Right renal pelvis (tissue), 4 donors: ENCODE results near the gene CD19. TPM values are rescaled to one million over a fixed set of nuclear protein-coding genes. Genes with fewer than 3 reads are reported as not detected.
"Not testable (repeated sequence)": the region's sequence is repeated elsewhere in the genome, so short reads cannot be mapped to it uniquely, and the experiment has no call there.

Experiments
- DNase-seq, 4 donors: peaks; one replicate each; pipeline ENCODE4 v3.0.0-alpha.2; 2013; ENCODE audit warnings: low read depth in 4 of 4, low spot score in 3 of 4, missing footprints in 1 of 4
- polyA plus RNA-seq, 4 donors: library from polyadenylated mRNA; unstranded; fragments of 120-200 nt; gene quantifications; one replicate each; pipeline ENCODE4 v1.2.1, GENCODE V29; 2013; ENCODE audit not compliant: insufficient read length in 4 of 4

The CD19 gene
- polyA plus RNA-seq = 1 to 10 TPM; 3.3 to 5.3 (median 3.9) TPM

GRCh38 chr16:28931801-28932225 is at the start of gene CD19:
Gene CD19, plus strand, starts transcription at chr16:28931971. Its CDS starts 30 bp downstream, at chr16:28932001.
- no peak for DNase-seq

GRCh38 chr16:28882551-28883160 is 49.1 kb upstream of the CD19 start:
- no peak for DNase-seq

- DNase-seq = no peak
These were observed 48.4 kb upstream of the CD19 start for GRCh38 chr16:28883221-28883996.

- DNase-seq = no peak
These were observed 47.7 kb upstream of the CD19 start for GRCh38 chr16:28884045-28884444.

- DNase-seq = no peak
These were observed 44.8 kb upstream of the CD19 start for GRCh38 chr16:28886945-28887344.

GRCh38 chr16:28890355-28890754 is 41.4 kb upstream of the CD19 start:
- not testable (repeated sequence) for DNase-seq

- DNase-seq = no peak
These were observed 39.5 kb upstream of the CD19 start for GRCh38 chr16:28891964-28892890.

GRCh38 chr16:28893291-28893690 is 38.5 kb upstream of the CD19 start:
- no peak for DNase-seq

- no peak for DNase-seq
These were observed 36.2 kb upstream of the CD19 start for GRCh38 chr16:28895609-28896008.

- DNase-seq = no peak
These were observed 33.9 kb upstream of the CD19 start for GRCh38 chr16:28897826-28898225.

GRCh38 chr16:28898266-28898665 is 33.5 kb upstream of the CD19 start:
- no peak for DNase-seq

- no peak for DNase-seq
These were observed 32.8 kb upstream of the CD19 start for GRCh38 chr16:28898942-28899341.

GRCh38 chr16:28899882-28900590 is 31.7 kb upstream of the CD19 start:
- DNase-seq = no peak

GRCh38 chr16:28900601-28901000 is 31.2 kb upstream of the CD19 start:
- DNase-seq = no peak

GRCh38 chr16:28901862-28902261 is 29.9 kb upstream of the CD19 start:
- no peak for DNase-seq

GRCh38 chr16:28902909-28903308 is 28.9 kb upstream of the CD19 start:
- DNase-seq = no peak

GRCh38 chr16:28903344-28904042 is 28.3 kb upstream of the CD19 start:
- no peak for DNase-seq

- no peak for DNase-seq
These were observed 27.4 kb upstream of the CD19 start for GRCh38 chr16:28904363-28904762.

- DNase-seq = no peak
These were observed 26.9 kb upstream of the CD19 start for GRCh38 chr16:28904828-28905227.

- no peak for DNase-seq
These were observed 26.5 kb upstream of the CD19 start for GRCh38 chr16:28905229-28905754.
